HL-60 (cell line): ENCODE data around the gene WWC1.

Experiments used
- DNase-seq, 2 experiments: peaks; one replicate each; pipeline ENCODE4 v3.0.0-alpha.2; 2010 to 2020; ENCODE audit warnings: low read depth in 1 of 2, low spot score in 1 of 2
- H3K27ac ChIP-seq: fragments of 250-450 bp; sonication (Bioruptor Pico); replicated peaks from 2 replicates; pipeline ENCODE4 v1.5.1; 2020; ENCODE audit warnings: mild to moderate bottlenecking, moderate library complexity
- H3K27me3 ChIP-seq: fragments of 250-450 bp; sonication (Bioruptor Pico); 2 replicates; pipeline ENCODE4 v1.5.1; 2021; ENCODE audit warnings: mild to moderate bottlenecking, moderate library complexity; ENCODE audit not compliant: insufficient read depth, poor library complexity, severe bottlenecking
- H3K4me3 ChIP-seq: replicated peaks from 2 replicates; pipeline ENCODE4 v1.5.1; 2011; ENCODE audit warnings: mild to moderate bottlenecking, control low read depth, low read length; ENCODE audit not compliant: insufficient read depth
- GABPA ChIP-seq: IDR thresholded peaks from 2 replicates; pipeline ENCODE4 v1.6.1; 2012; ENCODE audit warnings: low read depth
- POLR2AphosphoS5 ChIP-seq: IDR thresholded peaks from 2 replicates; pipeline ENCODE4 v1.6.1; 2012; ENCODE audit warnings: low read depth
- REST ChIP-seq: IDR thresholded peaks from 2 replicates; pipeline ENCODE4 v1.6.1; 2012; ENCODE audit warnings: low read depth; ENCODE audit not compliant: insufficient replicate concordance
- SPI1 ChIP-seq: IDR thresholded peaks from 2 replicates; pipeline ENCODE4 v1.6.1; 2012; ENCODE audit warnings: low read depth, mild to moderate bottlenecking, borderline replicate concordance
- TF ChIP-seq, protein P1 (sequence below): IDR thresholded peaks from one replicate; pipeline ENCODE4 v1.5.1; 2011; ENCODE audit warnings: low read length, control low read depth, inconsistent platforms; ENCODE audit not compliant: insufficient read depth

WWC1 gene

DNA sequence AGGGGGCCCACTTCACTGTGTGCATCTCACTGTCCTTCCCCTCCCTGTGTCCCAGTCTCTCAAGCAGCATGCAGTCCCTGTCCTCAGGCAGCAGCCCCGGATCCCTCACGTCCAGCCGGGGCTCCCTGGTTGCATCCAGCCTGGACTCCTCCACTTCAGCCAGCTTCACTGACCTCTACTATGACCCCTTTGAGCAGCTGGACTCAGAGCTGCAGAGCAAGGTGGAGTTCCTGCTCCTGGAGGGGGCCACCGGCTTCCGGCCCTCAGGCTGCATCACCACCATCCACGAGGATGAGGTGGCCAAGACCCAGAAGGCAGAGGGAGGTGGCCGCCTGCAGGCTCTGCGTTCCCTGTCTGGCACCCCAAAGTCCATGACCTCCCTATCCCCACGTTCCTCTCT is 132.0 kb downstream of the WWC1 start:
- Histone ChIP-seq H3K4me3 (no peak overlapping the region), H3K27me3 (no peaks in the 10 kb centered on the region)

DNA sequence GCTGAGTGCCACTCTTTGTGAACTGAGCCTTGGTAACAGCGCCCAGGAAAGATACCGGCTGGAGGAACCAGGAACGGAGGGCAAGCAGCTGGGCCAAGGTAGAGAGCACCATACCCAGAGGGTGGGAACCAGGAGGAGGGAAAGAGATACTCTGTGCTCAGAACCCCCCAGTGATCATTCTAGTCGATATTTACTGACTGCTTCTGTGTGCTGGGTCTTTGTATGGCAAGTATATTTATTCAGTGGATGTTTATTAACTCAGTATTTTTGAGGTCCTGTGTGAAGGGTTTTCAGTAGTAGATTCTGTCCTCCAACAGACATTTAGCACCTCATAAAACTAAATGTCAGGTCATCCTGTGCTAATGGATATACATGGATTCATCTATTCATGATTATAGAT is 132.5 kb downstream of the WWC1 start:
- TF ChIP-seq GABPA = no peak
- no peak for TF ChIP-seq SPI1
- TF ChIP-seq REST = no peak
- TF ChIP-seq, protein P1, sequence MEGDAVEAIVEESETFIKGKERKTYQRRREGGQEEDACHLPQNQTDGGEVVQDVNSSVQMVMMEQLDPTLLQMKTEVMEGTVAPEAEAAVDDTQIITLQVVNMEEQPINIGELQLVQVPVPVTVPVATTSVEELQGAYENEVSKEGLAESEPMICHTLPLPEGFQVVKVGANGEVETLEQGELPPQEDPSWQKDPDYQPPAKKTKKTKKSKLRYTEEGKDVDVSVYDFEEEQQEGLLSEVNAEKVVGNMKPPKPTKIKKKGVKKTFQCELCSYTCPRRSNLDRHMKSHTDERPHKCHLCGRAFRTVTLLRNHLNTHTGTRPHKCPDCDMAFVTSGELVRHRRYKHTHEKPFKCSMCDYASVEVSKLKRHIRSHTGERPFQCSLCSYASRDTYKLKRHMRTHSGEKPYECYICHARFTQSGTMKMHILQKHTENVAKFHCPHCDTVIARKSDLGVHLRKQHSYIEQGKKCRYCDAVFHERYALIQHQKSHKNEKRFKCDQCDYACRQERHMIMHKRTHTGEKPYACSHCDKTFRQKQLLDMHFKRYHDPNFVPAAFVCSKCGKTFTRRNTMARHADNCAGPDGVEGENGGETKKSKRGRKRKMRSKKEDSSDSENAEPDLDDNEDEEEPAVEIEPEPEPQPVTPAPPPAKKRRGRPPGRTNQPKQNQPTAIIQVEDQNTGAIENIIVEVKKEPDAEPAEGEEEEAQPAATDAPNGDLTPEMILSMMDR = no peak
- TF ChIP-seq POLR2AphosphoS5 = no peak
- Histone ChIP-seq H3K27me3 (no peaks in the 10 kb centered on the region), H3K27ac (no peak overlapping the region), H3K4me3 (no peak overlapping the region)
- no peak for DNase-seq

More for the DNA sequence above, 132.0 kb downstream of the WWC1 start:
- H3K27ac ChIP-seq = no peak overlapping the region
- DNase-seq = no peak
- TF ChIP-seq SPI1 = no peak
- no peak for TF ChIP-seq REST
- TF ChIP-seq POLR2AphosphoS5 = no peak
- TF ChIP-seq, protein P1 = no peak
- no peak for TF ChIP-seq GABPA

GRCh38 chr5:168424594-168425323 is 133.3 kb downstream of the WWC1 start:
- no peaks in the 10 kb centered on the region for H3K27me3 ChIP-seq
- TF ChIP-seq SPI1 (no peak), POLR2AphosphoS5 (no peak), REST (no peak), GABPA (no peak)
- TF ChIP-seq, protein P1 = no peak
- H3K4me3 ChIP-seq = no peak overlapping the region
- H3K27ac ChIP-seq = no peak overlapping the region
- DNase-seq = no peak
